Measurements from ENCODE around the gene TSR3.

TSR3 gene

DNA sequence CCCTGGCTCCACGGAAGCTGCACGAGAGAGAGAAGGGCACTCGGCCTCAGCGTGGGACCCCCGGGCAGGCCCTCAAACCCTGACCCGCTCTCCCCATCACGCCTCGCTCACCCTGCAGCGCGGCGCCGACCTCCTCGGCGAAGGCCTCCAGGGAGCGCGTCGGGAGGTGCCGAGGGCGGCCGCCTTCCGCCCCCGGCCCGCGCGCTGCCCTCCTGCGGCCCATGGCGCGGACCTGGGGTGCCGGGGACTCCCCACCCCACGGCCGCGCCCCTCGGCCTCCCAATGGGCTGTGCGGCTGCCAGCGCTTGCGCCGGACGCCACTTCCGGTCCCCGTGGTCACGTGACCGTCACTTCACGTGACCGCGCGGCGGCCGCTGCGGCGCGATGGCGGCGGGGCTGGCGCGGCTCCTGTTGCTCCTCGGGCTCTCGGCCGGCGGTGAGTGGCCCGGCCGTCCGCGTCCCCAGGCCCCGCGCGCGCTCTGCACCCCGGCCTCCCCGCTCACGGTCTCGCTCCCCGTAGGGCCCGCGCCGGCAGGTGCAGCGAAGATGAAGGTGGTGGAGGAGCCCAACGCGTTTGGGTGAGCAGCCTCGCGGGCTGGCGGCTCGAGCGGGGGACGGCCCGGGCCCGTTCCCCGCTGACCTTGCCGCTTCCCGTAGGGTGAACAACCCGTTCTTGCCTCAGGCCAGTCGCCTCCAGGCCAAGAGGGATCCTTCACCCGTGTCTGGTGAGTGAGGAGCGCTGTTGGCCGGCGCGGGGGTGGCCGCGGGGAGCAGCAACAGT is at the start of gene TSR3, which contains the start of gene GNPTG:
TSS of gene TSR3 (minus strand) at position 297 of the 781 bp plus-strand sequence. CDS start at position 223, 74 bp downstream.
TSS of gene GNPTG (plus strand) at position 350 of the 781 bp plus-strand sequence. CDS start at position 385, 35 bp downstream.
- peak; percentile 72 for ATAC-seq (ENCODE audit: low read depth)
- TF ChIP-seq, protein P1, sequence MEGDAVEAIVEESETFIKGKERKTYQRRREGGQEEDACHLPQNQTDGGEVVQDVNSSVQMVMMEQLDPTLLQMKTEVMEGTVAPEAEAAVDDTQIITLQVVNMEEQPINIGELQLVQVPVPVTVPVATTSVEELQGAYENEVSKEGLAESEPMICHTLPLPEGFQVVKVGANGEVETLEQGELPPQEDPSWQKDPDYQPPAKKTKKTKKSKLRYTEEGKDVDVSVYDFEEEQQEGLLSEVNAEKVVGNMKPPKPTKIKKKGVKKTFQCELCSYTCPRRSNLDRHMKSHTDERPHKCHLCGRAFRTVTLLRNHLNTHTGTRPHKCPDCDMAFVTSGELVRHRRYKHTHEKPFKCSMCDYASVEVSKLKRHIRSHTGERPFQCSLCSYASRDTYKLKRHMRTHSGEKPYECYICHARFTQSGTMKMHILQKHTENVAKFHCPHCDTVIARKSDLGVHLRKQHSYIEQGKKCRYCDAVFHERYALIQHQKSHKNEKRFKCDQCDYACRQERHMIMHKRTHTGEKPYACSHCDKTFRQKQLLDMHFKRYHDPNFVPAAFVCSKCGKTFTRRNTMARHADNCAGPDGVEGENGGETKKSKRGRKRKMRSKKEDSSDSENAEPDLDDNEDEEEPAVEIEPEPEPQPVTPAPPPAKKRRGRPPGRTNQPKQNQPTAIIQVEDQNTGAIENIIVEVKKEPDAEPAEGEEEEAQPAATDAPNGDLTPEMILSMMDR (IDR thresholded peaks at IDR 0.05; ENCODE audit: poor library complexity, severe bottlenecking): no peak
- DNase-seq (ENCODE audit: low spot score): no peak

DNA sequence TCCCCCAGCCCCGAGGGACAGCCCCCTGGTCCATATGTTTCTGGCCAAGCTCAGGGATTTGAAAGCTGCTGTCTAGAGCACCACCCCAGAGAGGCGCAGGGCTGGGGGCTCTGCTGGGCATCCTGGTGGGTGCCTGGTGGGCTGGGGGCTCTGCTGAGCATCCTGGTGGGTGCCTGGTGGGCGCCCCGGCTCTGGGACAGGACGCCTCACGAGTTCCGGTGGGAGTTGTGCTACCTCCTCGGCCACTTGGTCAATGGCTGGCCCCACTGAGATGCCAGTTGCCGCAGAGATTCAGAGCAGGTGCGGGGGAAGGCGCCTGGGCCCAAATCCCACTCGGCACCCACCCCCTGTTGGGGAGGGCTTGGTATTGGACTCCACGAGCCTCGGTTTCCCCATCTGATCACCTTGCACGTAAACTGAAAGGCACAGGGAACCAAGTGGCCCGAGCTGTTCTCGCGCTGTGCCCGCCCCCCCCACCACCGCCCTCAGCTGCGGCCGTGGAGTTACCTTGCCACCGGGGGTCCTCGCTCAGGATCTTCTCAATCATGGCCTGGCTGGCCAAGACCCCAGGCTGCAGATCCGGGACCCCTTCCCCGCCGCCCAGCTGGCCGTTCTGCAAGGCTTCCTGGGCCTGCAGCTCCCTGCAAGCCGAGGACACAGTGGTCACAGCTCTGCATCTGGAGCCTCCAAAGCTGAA is 49.5 kb upstream of the TSR3 start:
- Histone ChIP-seq H3K27me3 (ENCODE audit: insufficient read depth, poor library complexity, severe bottlenecking) (no peaks in the 10 kb centered on the region), H3K4me1 (ENCODE audit: insufficient read depth, poor library complexity, severe bottlenecking) (no peaks in the 10 kb centered on the region), H3K9me3 (ENCODE audit: severe bottlenecking) (no peaks in the 10 kb centered on the region), H3K27ac (ENCODE audit: poor library complexity, severe bottlenecking) (no peak overlapping the region), H3K4me3 (ENCODE audit: severe bottlenecking) (no peak overlapping the region), H3K36me3 (ENCODE audit: low read depth) (no peaks in the 10 kb centered on the region)
- TF ChIP-seq, protein P1 (IDR thresholded peaks at IDR 0.05; ENCODE audit: poor library complexity, severe bottlenecking): no peak
- no peak for DNase-seq (ENCODE audit: low spot score)
- no peak for ATAC-seq (ENCODE audit: low read depth)

More for the DNA sequence above, at the start of gene TSR3, which contains the start of gene GNPTG:
- H3K4me1 ChIP-seq (ENCODE audit: insufficient read depth, poor library complexity, severe bottlenecking): no peaks in the 10 kb centered on the region
- H3K27me3 ChIP-seq (ENCODE audit: insufficient read depth, poor library complexity, severe bottlenecking): no peaks in the 10 kb centered on the region
- H3K4me3 ChIP-seq (ENCODE audit: severe bottlenecking): peak within 1 kb of the TSS; percentile 82
- H3K27ac ChIP-seq (ENCODE audit: poor library complexity, severe bottlenecking): no peak within 1 kb of the TSS
- H3K9me3 ChIP-seq (ENCODE audit: severe bottlenecking): no peaks in the 10 kb centered on the region
- H3K36me3 ChIP-seq (ENCODE audit: low read depth): peaks cover 14% of the 10 kb centered on the region; the same call in 1 of the 2 replicates

DNA sequence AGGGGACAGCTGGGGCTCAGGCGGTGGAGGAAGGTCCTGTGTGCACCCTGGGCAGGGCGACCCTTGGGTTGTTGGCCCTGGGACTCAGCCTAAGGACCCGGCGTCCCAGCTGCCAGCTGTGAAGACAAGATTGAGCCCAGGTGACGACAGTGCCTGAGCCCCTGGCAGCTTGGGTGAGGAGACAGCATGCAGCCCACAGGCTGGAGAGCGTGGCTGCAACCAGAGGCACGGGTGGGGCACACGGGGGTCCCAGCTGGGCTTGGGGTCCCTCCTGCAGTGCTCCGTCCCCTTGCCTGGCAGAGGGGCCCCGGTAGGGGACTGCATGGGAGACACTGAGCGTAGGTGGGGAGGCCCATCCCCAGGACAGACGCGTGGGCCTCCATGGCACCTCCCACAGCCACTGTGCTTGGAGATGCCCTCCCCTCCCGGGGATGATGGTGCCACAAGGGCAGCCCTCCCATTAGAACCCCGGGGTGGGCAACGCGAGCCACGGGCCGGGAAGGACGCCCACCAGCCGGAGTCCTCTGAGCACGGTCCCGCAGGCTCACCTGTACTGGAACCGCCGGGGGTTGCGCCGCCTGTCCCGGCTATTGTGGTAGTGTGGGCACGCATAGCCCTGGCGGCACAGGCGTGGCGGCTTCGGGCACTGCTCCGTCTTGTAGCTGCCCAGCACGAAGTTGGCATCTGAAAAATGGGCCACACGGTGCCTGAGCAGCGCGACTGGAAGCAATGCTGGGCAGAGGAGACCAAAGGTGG is 47.3 kb upstream of the TSR3 start:
- no peak overlapping the region for H3K27ac ChIP-seq (ENCODE audit: poor library complexity, severe bottlenecking)
- H3K4me1 ChIP-seq (ENCODE audit: insufficient read depth, poor library complexity, severe bottlenecking): no peaks in the 10 kb centered on the region
- ATAC-seq (ENCODE audit: low read depth): no peak
- TF ChIP-seq, protein P1 (IDR thresholded peaks at IDR 0.05; ENCODE audit: poor library complexity, severe bottlenecking): no peak
- no peaks in the 10 kb centered on the region for H3K27me3 ChIP-seq (ENCODE audit: insufficient read depth, poor library complexity, severe bottlenecking)
- no peaks in the 10 kb centered on the region for H3K36me3 ChIP-seq (ENCODE audit: low read depth)
- H3K9me3 ChIP-seq (ENCODE audit: severe bottlenecking): no peaks in the 10 kb centered on the region
- DNase-seq (ENCODE audit: low spot score): peak; percentile 63
- H3K4me3 ChIP-seq (ENCODE audit: severe bottlenecking): no peak overlapping the region

DNA sequence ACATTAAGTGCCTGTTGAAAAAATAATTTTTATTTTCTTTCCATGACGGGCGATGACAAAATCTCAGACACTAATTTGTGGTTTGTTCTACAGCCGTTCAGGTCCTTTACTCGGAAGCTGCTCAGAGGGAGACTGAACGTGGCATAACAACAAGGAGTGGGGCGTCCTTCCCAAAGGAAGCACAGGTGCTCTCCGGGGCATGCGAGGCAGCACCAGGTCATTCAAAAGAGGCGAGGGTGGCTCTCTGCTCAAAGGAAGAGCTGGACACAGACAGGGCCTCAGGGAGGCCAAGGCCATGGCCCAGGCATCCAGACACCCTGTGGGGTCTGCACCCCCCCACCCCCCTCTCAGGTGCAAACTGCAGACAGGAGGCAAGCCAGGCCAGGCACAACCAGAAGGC is 46.7 kb upstream of the TSR3 start:
- DNase-seq (ENCODE audit: low spot score): no peak
- H3K4me3 ChIP-seq (ENCODE audit: severe bottlenecking): no peak overlapping the region
- H3K36me3 ChIP-seq (ENCODE audit: low read depth): no peaks in the 10 kb centered on the region
- H3K4me1 ChIP-seq (ENCODE audit: insufficient read depth, poor library complexity, severe bottlenecking): no peaks in the 10 kb centered on the region
- TF ChIP-seq, protein P1 (IDR thresholded peaks at IDR 0.05; ENCODE audit: poor library complexity, severe bottlenecking): no peak
- H3K9me3 ChIP-seq (ENCODE audit: severe bottlenecking): no peaks in the 10 kb centered on the region
- no peak overlapping the region for H3K27ac ChIP-seq (ENCODE audit: poor library complexity, severe bottlenecking)
- no peak for ATAC-seq (ENCODE audit: low read depth)
- H3K27me3 ChIP-seq (ENCODE audit: insufficient read depth, poor library complexity, severe bottlenecking): no peaks in the 10 kb centered on the region

Measured in RWPE2 (cell line).